Measurements from ENCODE around the gene GRIK4.

GRCh38 chr11:120514541-120515121 lies 3.1 kb downstream of the GRIK4 start:
- TF ChIP-seq POLR2A (IDR thresholded peaks at IDR 0.05) (no peak), CTCF (IDR thresholded peaks at IDR 0.05) (no peak)
